GM23338 (cell line): ENCODE data around the gene HTRA1. TPM values are rescaled to one million over a fixed set of nuclear protein-coding genes. Genes with fewer than 3 reads are reported as not detected.

Experiments used
- ATAC-seq: fragments of 200-7000 bp; cut with Tn5 transposase; 3 replicates; pipeline ENCODE4 v1.9.1; 2020
- DNase-seq: peaks from one replicate; pipeline ENCODE4 v3.0.0-alpha.2; 2015; ENCODE audit warnings: low spot score
- H2AFZ ChIP-seq: fragments of 200-600 bp; sonication (generic); 2 replicates; pipeline ENCODE4 v1.8.0; 2016; ENCODE audit warnings: antibody characterized with exemption, mild to moderate bottlenecking, moderate library complexity
- H3F3A ChIP-seq: fragments of 200-600 bp; sonication (generic); replicated peaks from 2 replicates; pipeline ENCODE4 v1.8.0; 2017; ENCODE audit warnings: antibody characterized with exemption, mixed run types, low read depth
- H3K27ac ChIP-seq: fragments of 200-600 bp; sonication (generic); 2 replicates; pipeline ENCODE4 v1.6.1; 2016; ENCODE audit warnings: low read depth
- H3K27me3 ChIP-seq: fragments of 200-600 bp; sonication (generic); 2 replicates; pipeline ENCODE4 v1.8.0; 2016; ENCODE audit warnings: mild to moderate bottlenecking, mixed run types, moderate library complexity; ENCODE audit not compliant: insufficient read depth
- H3K36me3 ChIP-seq: fragments of 200-600 bp; sonication (generic); 2 replicates; pipeline ENCODE4 v1.8.0; 2016; ENCODE audit warnings: mild to moderate bottlenecking; ENCODE audit not compliant: insufficient read depth
- H3K4me1 ChIP-seq: fragments of 200-600 bp; sonication (generic); 2 replicates; pipeline ENCODE4 v1.8.0; 2016; ENCODE audit warnings: mild to moderate bottlenecking, moderate library complexity; ENCODE audit not compliant: insufficient read depth
- H3K4me2 ChIP-seq: fragments of 200-600 bp; sonication (generic); 2 replicates; pipeline ENCODE4 v1.7.1; 2017; ENCODE audit warnings: mixed run types
- H3K4me3 ChIP-seq: fragments of 200-600 bp; sonication (generic); 2 replicates; pipeline ENCODE4 v1.6.1; 2016; ENCODE audit warnings: mixed run types
- H3K79me2 ChIP-seq: fragments of 200-600 bp; sonication (generic); replicated peaks from 2 replicates; pipeline ENCODE4 v1.8.0; 2017; ENCODE audit warnings: mild to moderate bottlenecking; ENCODE audit not compliant: insufficient read depth
- H3K9me2 ChIP-seq: fragments of 200-600 bp; sonication (generic); 2 replicates; pipeline ENCODE4 v1.8.0; 2017; ENCODE audit not compliant: insufficient read depth
- H4K20me1 ChIP-seq: fragments of 200-600 bp; sonication (generic); replicated peaks from 2 replicates; pipeline ENCODE4 v1.8.0; 2017; ENCODE audit warnings: mild to moderate bottlenecking; ENCODE audit not compliant: insufficient read depth
- H3K27ac Mint-ChIP-seq: 2 replicates; pipeline ENCODE4 v1.8.0; 2020; ENCODE audit warnings: inconsistent platforms, mild to moderate bottlenecking, moderate library complexity, mixed read lengths
- H3K27me3 Mint-ChIP-seq: 3 replicates; pipeline ENCODE4 v1.8.0; 2022; ENCODE audit warnings: low read depth, mild to moderate bottlenecking, moderate library complexity, mixed read lengths, inconsistent platforms; ENCODE audit not compliant: insufficient read depth, poor library complexity
- H3K36me3 Mint-ChIP-seq: 3 replicates; pipeline ENCODE4 v1.8.0; 2021; ENCODE audit warnings: low read depth, mild to moderate bottlenecking, inconsistent platforms, moderate library complexity, mixed read lengths
- H3K4me1 Mint-ChIP-seq: 3 replicates; pipeline ENCODE4 v1.8.0; 2020; ENCODE audit warnings: mild to moderate bottlenecking, inconsistent platforms, mixed read lengths
- H3K4me3 Mint-ChIP-seq: 3 replicates; pipeline ENCODE4 v1.8.0; 2021; ENCODE audit warnings: moderate library complexity, mild to moderate bottlenecking, inconsistent platforms, mixed read lengths
- H3K9me3 Mint-ChIP-seq: 3 replicates; pipeline ENCODE4 v1.8.0; 2020; ENCODE audit warnings: moderate library complexity, mild to moderate bottlenecking, inconsistent platforms, mixed read lengths
- CREB1 ChIP-seq: fragments of 250-450 bp; sonication (Bioruptor Pico); IDR thresholded peaks from 2 replicates; pipeline ENCODE4 v1.5.0; 2020; ENCODE audit warnings: low read depth, mild to moderate bottlenecking, moderate library complexity
- EZH2 ChIP-seq: fragments of 200-600 bp; sonication (generic); IDR thresholded peaks from one replicate; pipeline ENCODE4 v1.8.0; 2017; ENCODE audit warnings: antibody characterized with exemption, mild to moderate bottlenecking, low read depth; ENCODE audit not compliant: unreplicated experiment
- EZH2phosphoT487 ChIP-seq: fragments of 200-600 bp; sonication (generic); IDR thresholded peaks from one replicate; pipeline ENCODE4 v1.8.1; 2018; ENCODE audit warnings: antibody characterized with exemption; ENCODE audit not compliant: unreplicated experiment
- NANOG ChIP-seq: IDR thresholded peaks from 2 replicates; pipeline ENCODE4 v1.6.1; 2016; ENCODE audit warnings: antibody characterized with exemption, borderline replicate concordance
- STAT1 ChIP-seq: IDR thresholded peaks from one replicate; pipeline ENCODE4 v1.6.1; 2016; ENCODE audit warnings: antibody characterized with exemption; ENCODE audit not compliant: unreplicated experiment
- ZNF114 ChIP-seq: fragments of 250-450 bp; sonication (Bioruptor Pico); IDR thresholded peaks from 2 replicates; pipeline ENCODE4 v1.5.0; 2020; ENCODE audit warnings: mild to moderate bottlenecking, moderate library complexity
- ZNF331 ChIP-seq: fragments of 250-450 bp; sonication (Bioruptor Pico); IDR thresholded peaks from 2 replicates; pipeline ENCODE4 v1.5.0; 2020; ENCODE audit warnings: low read depth, mild to moderate bottlenecking, moderate library complexity
- polyA plus RNA-seq: library from polyadenylated mRNA; unstranded; fragments of >200 nt; fragmentation: Nextera tagmentation; extraction: Ambion mirVana; gene quantifications from 2 replicates; pipeline ENCODE4 v1.2.1, GENCODE V29; 2016
- total RNA-seq: library from RNA; depleted of rRNA; stranded (reverse); fragments of >200 nt; shearing (Covaris generic); gene quantifications from 2 replicates; pipeline ENCODE4 v1.2.3, GENCODE V29; 2014
- TF ChIP-seq, protein P1 (sequence below), 2 experiments: fragments of 200-600 bp in 1 of 2; sonication (generic) in 1 of 2; conservative IDR thresholded peaks; 2 replicates each; pipeline versions ENCODE4 v1.5.1 to v1.6.1; 2016 to 2017; ENCODE audit warnings: antibody characterized with exemption in 2 of 2, low read depth in 2 of 2, mild to moderate bottlenecking in 2 of 2, moderate library complexity in 1 of 2
- TF ChIP-seq, protein P2 (sequence below): IDR thresholded peaks from 2 replicates; pipeline ENCODE4 v1.6.1; 2016; ENCODE audit warnings: antibody characterized with exemption
- TF ChIP-seq, protein P3 (sequence below): fragments of 250-450 bp; sonication (Bioruptor Pico); IDR thresholded peaks from 2 replicates; pipeline ENCODE4 v1.5.0; 2020; ENCODE audit warnings: mild to moderate bottlenecking, moderate library complexity

Gene HTRA1
- total and polyA plus RNA-seq, 2 experiments from 2014 or later = 8.1 to 16.1 TPM

DNA sequence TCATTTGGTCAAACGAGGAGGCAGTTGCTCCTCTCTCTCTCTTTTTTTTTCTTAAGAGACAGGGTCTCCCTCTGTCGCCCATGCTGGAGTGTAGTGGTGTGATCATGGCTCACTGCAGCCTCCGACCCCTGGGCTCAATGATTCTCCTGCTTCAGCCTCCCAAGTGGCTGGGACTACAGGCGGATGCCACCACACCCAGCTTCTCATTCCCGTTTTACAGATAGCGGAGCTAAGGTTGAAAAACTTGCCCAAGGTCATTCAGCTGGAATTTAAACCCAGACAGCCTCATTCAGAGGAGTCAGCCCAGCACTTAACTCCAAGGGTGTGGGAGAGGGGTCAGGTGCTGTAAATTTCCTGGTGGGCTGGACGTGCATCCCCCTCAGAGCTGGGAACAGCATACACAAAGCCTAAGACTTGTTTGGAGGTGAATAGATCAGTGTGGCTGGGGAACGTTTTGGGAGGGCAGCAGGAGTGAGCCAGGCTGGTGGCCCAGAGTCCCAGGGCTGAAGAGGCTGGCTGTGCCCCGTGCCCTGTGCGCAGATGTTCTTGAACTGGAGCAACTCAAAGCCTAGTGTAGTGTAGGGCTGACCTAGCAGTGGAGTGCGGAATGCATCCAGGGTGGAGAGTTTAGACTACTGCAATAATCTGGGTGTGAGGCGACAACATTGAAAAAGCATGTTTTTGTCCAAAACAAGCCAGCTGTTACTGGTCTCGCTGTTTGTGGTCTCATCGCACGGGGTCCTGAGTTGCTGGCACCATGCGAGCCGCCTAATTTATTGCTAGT, 2.3 kb downstream of the HTRA1 start (continued):
- TF ChIP-seq, protein P1, sequence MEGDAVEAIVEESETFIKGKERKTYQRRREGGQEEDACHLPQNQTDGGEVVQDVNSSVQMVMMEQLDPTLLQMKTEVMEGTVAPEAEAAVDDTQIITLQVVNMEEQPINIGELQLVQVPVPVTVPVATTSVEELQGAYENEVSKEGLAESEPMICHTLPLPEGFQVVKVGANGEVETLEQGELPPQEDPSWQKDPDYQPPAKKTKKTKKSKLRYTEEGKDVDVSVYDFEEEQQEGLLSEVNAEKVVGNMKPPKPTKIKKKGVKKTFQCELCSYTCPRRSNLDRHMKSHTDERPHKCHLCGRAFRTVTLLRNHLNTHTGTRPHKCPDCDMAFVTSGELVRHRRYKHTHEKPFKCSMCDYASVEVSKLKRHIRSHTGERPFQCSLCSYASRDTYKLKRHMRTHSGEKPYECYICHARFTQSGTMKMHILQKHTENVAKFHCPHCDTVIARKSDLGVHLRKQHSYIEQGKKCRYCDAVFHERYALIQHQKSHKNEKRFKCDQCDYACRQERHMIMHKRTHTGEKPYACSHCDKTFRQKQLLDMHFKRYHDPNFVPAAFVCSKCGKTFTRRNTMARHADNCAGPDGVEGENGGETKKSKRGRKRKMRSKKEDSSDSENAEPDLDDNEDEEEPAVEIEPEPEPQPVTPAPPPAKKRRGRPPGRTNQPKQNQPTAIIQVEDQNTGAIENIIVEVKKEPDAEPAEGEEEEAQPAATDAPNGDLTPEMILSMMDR (conservative IDR thresholded peaks at IDR 0.05; ENCODE audit: low read depth in 2 of 2) = no peak
- no peak for TF ChIP-seq CREB1 (CRISPR knock-in tag)
- TF ChIP-seq NANOG = no peak
- no peak for TF ChIP-seq EZH2phosphoT487
- TF ChIP-seq, protein P2, sequence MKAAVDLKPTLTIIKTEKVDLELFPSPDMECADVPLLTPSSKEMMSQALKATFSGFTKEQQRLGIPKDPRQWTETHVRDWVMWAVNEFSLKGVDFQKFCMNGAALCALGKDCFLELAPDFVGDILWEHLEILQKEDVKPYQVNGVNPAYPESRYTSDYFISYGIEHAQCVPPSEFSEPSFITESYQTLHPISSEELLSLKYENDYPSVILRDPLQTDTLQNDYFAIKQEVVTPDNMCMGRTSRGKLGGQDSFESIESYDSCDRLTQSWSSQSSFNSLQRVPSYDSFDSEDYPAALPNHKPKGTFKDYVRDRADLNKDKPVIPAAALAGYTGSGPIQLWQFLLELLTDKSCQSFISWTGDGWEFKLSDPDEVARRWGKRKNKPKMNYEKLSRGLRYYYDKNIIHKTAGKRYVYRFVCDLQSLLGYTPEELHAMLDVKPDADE = no peak

DNA sequence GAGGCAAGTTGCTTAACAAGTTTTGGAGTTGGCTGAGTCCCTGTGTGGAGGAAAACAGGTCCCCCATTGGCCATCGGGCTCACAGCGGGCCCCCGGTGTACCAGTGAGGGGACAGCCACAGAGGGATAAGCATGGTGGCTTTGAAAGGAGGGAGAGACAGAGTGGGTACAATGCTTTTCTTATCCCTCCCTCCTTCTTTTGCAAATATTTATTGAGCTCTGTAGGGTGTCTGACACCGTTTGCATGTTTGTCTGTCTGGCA, 2.8 kb downstream of the HTRA1 start:
- H2AFZ ChIP-seq = no peak overlapping the region
- no peaks in the 10 kb centered on the region for H3K36me3 ChIP-seq
- H3K79me2 ChIP-seq = no peaks in the 10 kb centered on the region
- no peak overlapping the region for H3K4me2 ChIP-seq
- H3K27me3 ChIP-seq = peaks cover 48% of the 10 kb centered on the region
- Mint-ChIP-seq H3K36me3 (no peaks in the 10 kb centered on the region; the same call in 2 of the 3 replicates), H3K4me1 (peaks cover 27% of the 10 kb centered on the region), H3K4me3 (no peak overlapping the region), H3K27ac (no peak overlapping the region), H3K9me3 (no peaks in the 10 kb centered on the region), H3K27me3 (peaks cover 47% of the 10 kb centered on the region)
- no peaks in the 10 kb centered on the region for H3K9me2 ChIP-seq
- DNase-seq (no peak), ATAC-seq (no peak)
- peaks cover 16% of the 10 kb centered on the region for H3K4me1 ChIP-seq
- no peak overlapping the region for H3K27ac ChIP-seq
- 0 out of 2 replicates have a peak, but pooled peaks cover 6% of the 10 kb centered on the region for H3F3A ChIP-seq
- H3K4me3 ChIP-seq = no peak overlapping the region
- H4K20me1 ChIP-seq = no peaks in the 10 kb centered on the region; the same call in 1 of the 2 replicates
- no peak for TF ChIP-seq EZH2phosphoT487
- TF ChIP-seq ZNF114 = no peak
- no peak for TF ChIP-seq ZNF331 (CRISPR knock-in tag)
- TF ChIP-seq, protein P2 = no peak
- no peak for TF ChIP-seq CREB1 (CRISPR knock-in tag)
- TF ChIP-seq, protein P3, sequence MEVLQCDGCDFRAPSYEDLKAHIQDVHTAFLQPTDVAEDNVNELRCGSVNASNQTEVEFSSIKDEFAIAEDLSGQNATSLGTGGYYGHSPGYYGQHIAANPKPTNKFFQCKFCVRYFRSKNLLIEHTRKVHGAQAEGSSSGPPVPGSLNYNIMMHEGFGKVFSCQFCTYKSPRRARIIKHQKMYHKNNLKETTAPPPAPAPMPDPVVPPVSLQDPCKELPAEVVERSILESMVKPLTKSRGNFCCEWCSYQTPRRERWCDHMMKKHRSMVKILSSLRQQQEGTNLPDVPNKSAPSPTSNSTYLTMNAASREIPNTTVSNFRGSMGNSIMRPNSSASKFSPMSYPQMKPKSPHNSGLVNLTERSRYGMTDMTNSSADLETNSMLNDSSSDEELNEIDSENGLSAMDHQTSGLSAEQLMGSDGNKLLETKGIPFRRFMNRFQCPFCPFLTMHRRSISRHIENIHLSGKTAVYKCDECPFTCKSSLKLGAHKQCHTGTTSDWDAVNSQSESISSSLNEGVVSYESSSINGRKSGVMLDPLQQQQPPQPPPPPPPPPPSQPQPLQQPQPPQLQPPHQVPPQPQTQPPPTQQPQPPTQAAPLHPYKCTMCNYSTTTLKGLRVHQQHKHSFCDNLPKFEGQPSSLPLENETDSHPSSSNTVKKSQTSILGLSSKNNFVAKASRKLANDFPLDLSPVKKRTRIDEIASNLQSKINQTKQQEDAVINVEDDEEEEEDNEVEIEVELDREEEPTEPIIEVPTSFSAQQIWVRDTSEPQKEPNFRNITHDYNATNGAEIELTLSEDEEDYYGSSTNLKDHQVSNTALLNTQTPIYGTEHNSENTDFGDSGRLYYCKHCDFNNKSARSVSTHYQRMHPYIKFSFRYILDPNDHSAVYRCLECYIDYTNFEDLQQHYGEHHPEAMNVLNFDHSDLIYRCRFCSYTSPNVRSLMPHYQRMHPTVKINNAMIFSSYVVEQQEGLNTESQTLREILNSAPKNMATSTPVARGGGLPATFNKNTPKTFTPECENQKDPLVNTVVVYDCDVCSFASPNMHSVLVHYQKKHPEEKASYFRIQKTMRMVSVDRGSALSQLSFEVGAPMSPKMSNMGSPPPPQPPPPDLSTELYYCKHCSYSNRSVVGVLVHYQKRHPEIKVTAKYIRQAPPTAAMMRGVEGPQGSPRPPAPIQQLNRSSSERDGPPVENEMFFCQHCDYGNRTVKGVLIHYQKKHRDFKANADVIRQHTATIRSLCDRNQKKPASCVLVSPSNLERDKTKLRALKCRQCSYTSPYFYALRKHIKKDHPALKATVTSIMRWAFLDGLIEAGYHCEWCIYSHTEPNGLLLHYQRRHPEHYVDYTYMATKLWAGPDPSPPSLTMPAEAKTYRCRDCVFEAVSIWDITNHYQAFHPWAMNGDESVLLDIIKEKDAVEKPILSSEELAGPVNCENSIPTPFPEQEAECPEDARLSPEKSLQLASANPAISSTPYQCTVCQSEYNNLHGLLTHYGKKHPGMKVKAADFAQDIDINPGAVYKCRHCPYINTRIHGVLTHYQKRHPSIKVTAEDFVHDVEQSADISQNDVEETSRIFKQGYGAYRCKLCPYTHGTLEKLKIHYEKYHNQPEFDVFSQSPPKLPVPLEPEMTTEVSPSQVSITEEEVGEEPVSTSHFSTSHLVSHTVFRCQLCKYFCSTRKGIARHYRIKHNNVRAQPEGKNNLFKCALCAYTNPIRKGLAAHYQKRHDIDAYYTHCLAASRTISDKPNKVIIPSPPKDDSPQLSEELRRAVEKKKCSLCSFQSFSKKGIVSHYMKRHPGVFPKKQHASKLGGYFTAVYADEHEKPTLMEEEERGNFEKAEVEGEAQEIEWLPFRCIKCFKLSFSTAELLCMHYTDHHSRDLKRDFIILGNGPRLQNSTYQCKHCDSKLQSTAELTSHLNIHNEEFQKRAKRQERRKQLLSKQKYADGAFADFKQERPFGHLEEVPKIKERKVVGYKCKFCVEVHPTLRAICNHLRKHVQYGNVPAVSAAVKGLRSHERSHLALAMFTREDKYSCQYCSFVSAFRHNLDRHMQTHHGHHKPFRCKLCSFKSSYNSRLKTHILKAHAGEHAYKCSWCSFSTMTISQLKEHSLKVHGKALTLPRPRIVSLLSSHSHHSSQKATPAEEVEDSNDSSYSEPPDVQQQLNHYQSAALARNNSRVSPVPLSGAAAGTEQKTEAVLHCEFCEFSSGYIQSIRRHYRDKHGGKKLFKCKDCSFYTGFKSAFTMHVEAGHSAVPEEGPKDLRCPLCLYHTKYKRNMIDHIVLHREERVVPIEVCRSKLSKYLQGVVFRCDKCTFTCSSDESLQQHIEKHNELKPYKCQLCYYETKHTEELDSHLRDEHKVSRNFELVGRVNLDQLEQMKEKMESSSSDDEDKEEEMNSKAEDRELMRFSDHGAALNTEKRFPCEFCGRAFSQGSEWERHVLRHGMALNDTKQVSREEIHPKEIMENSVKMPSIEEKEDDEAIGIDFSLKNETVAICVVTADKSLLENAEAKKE (CRISPR knock-in tag) = no peak
- no peak for TF ChIP-seq EZH2
- no peak for TF ChIP-seq STAT1
